Neutrophil (primary cell): ENCODE data around the gene CNTNAP5.

Experiments
- H3K27ac ChIP-seq: fragments of 200-600 bp; sonication (generic); 2 replicates; pipeline ENCODE4 v1.5.1; 2016; ENCODE audit warnings: mild to moderate bottlenecking, moderate library complexity
- H3K27me3 ChIP-seq: fragments of 200-600 bp; sonication (generic); 2 replicates; pipeline ENCODE4 v1.6.0; 2016; ENCODE audit warnings: mild to moderate bottlenecking
- H3K36me3 ChIP-seq: fragments of 200-600 bp; sonication (generic); 2 replicates; pipeline ENCODE4 v1.5.1; 2017
- H3K4me1 ChIP-seq, 2 experiments: fragments of 200-600 bp in 1 of 2; sonication (generic) in 1 of 2; 1 replicate in 1 of 2; 2 replicates in 1 of 2; pipeline versions ENCODE4 v1.5.1 to v1.6.1; 2013 to 2016; ENCODE audit warnings: low read depth in 1 of 2, low read length in 1 of 2, mild to moderate bottlenecking in 1 of 2, moderate library complexity in 1 of 2; ENCODE audit not compliant: control insufficient read depth in 1 of 2, insufficient read depth in 1 of 2
- H3K4me3 ChIP-seq, 2 experiments: fragments of 200-600 bp in 1 of 2; sonication (generic) in 1 of 2; 1 replicate in 1 of 2; 2 replicates in 1 of 2; pipeline ENCODE4 v1.5.1; 2013 to 2016; ENCODE audit warnings: low read depth in 1 of 2, low read length in 1 of 2, mild to moderate bottlenecking in 1 of 2, moderate library complexity in 1 of 2
- H3K9me3 ChIP-seq: fragments of 200-600 bp; sonication (generic); 2 replicates; pipeline ENCODE4 v1.5.1; 2016
- CTCF ChIP-seq: fragments of 200-600 bp; sonication (generic); IDR thresholded peaks from 2 replicates; pipeline ENCODE4 v1.5.1; 2016; ENCODE audit warnings: antibody characterized with exemption

The CNTNAP5 gene

GRCh38 chr2:124289615-124290014 lies 264.5 kb downstream of the CNTNAP5 start:
- TF ChIP-seq CTCF = no peak
- no peaks in the 10 kb centered on the region for H3K9me3 ChIP-seq
- no peaks in the 10 kb centered on the region for H3K36me3 ChIP-seq
- no peak overlapping the region for H3K4me3 ChIP-seq
- H3K4me1 ChIP-seq = no peaks in the 10 kb centered on the region
- no peaks in the 10 kb centered on the region for H3K27me3 ChIP-seq
- no peak overlapping the region for H3K27ac ChIP-seq

- no peaks in the 10 kb centered on the region for H3K36me3 ChIP-seq
- no peaks in the 10 kb centered on the region for H3K9me3 ChIP-seq
- TF ChIP-seq CTCF = no peak
- no peak overlapping the region for H3K27ac ChIP-seq
- no peaks in the 10 kb centered on the region for H3K27me3 ChIP-seq
- H3K4me3 ChIP-seq = no peak overlapping the region
- no peaks in the 10 kb centered on the region for H3K4me1 ChIP-seq
These were observed 271.4 kb downstream of the CNTNAP5 start for GRCh38 chr2:124296470-124296869.

- H3K9me3 ChIP-seq = no peaks in the 10 kb centered on the region
- no peaks in the 10 kb centered on the region for H3K4me1 ChIP-seq
- no peak overlapping the region for H3K27ac ChIP-seq
- no peaks in the 10 kb centered on the region for H3K36me3 ChIP-seq
- no peaks in the 10 kb centered on the region for H3K27me3 ChIP-seq
- no peak for TF ChIP-seq CTCF
- no peak overlapping the region for H3K4me3 ChIP-seq
These were observed 276.8 kb downstream of the CNTNAP5 start for GRCh38 chr2:124301915-124302314.

- Histone ChIP-seq H3K27ac (no peak overlapping the region), H3K4me3 (no peak overlapping the region), H3K9me3 (no peaks in the 10 kb centered on the region), H3K4me1 (no peaks in the 10 kb centered on the region), H3K27me3 (no peaks in the 10 kb centered on the region), H3K36me3 (no peaks in the 10 kb centered on the region)
- TF ChIP-seq CTCF = no peak
These were observed 283.4 kb downstream of the CNTNAP5 start for GRCh38 chr2:124308319-124309062.

- no peaks in the 10 kb centered on the region for H3K4me1 ChIP-seq
- no peaks in the 10 kb centered on the region for H3K9me3 ChIP-seq
- no peak for TF ChIP-seq CTCF
- no peaks in the 10 kb centered on the region for H3K27me3 ChIP-seq
- H3K27ac ChIP-seq = no peak overlapping the region
- no peaks in the 10 kb centered on the region for H3K36me3 ChIP-seq
- no peak overlapping the region for H3K4me3 ChIP-seq
These were observed 284.6 kb downstream of the CNTNAP5 start for GRCh38 chr2:124309563-124310138.
